Pancreas (tissue), 10 donors: Measurements from ENCODE around the gene DEPDC5. TPM values are rescaled to one million over a fixed set of nuclear protein-coding genes. Genes with fewer than 3 reads are reported as not detected.

ENCODE experiments used
- ATAC-seq, 4 donors: fragments of 200-7000 bp; cut with Tn5 transposase; one replicate each; pipeline versions ENCODE4 v1.8.0 to v1.9.1; 2020; ENCODE audit warnings: mild to moderate bottlenecking in 4 of 4, moderate library complexity in 4 of 4
- DNase-seq, 6 donors: peaks; one replicate each; pipeline ENCODE4 v3.0.0-alpha.2; 2020
- FAIRE-seq: peaks from 2 replicates; lab custom pipeline; 2012; peaks lifted over from hg19 to GRCh38; lab: Jason Lieb, UNC
- H3K27ac ChIP-seq, 4 donors: fragments of 200-600 bp; sonication (generic); 1 replicate in 3 of 4; 2 replicates in 1 of 4; pipeline versions ENCODE4 v1.5.0 to v1.8.0; 2020
- H3K27me3 ChIP-seq, 4 donors: fragments of 200-600 bp; one replicate each; pipeline ENCODE4 v1.8.0; 2021
- H3K36me3 ChIP-seq, 3 donors: fragments of 200-600 bp; sonication (generic) in 1 of 3; one replicate each; pipeline versions ENCODE4 v1.5.0 to v1.8.0; 2020 to 2021
- H3K4me1 ChIP-seq, 3 donors: fragments of 200-600 bp; one replicate each; pipeline ENCODE4 v1.8.0; 2021
- H3K4me3 ChIP-seq, 4 donors: fragments of 200-600 bp; sonication (generic) in 2 of 4; one replicate each; pipeline versions ENCODE4 v1.5.0 to v1.8.0; 2020 to 2021
- H3K9me3 ChIP-seq, 4 donors: fragments of 200-600 bp; one replicate each; pipeline ENCODE4 v1.8.0; 2021
- WGBS, 2 donors: extraction: QIAGEN DNeasy Blood & Tissue Kit; methylation state at CpG; one replicate each; pipeline ENCODE4 v1.1.7; 2013; 5-methylcytosine and 5-hydroxymethylcytosine counted together
- intact Hi-C, 3 donors: fragments of 100-400 bp; cut with DNase I; formaldehyde crosslinking; loops; one replicate each; pipeline versions ENCODE4 v1.11.1 to v1.14.2; 2022
- polyA plus RNA-seq, 2 donors: library from polyadenylated mRNA; stranded (reverse); fragments of 200-250 nt; gene quantifications; one replicate each; pipeline ENCODE4 v1.2.3, GENCODE V29; 2013
- total RNA-seq, 6 donors: library from RNA; stranded (reverse); fragmentation: NEBNext Ultra II Directional in 4 of 6; extraction: Animal tissue kit (Norgen Biotek cat#: 25700) in 4 of 6; gene quantifications; one replicate each; pipeline versions ENCODE4 v1.2.1 to v1.2.4, GENCODE V29; 2021 to 2023
- TF ChIP-seq, protein P1 (sequence below), 4 donors: fragments of 200-600 bp; sonication (generic) in 3 of 4; IDR thresholded peaks; one replicate each; pipeline versions ENCODE4 v1.5.0 to v1.8.0; 2021; ENCODE audit warnings: antibody characterized with exemption in 4 of 4
- donor health status: healthy with polysubstance abuse.
- donor health status: DM: no; HTN: no; CAD: no; lungs with moderate emphysema.
- donor health status: DM: no; HTN: no; CAD: no.
- donor health status: control.
- donor health status: control.
- donor health status: Bipolar disorder and iron deficiency.
- donor health status: DM: yes; HTN: yes; CAD: no.
- donor health status: DM: no; HTN: no; CAD: no.
- donor health status: DM: no; HTN: no; CAD: no.
- donor health status: DM: yes; HTN: yes; CAD: no.

DEPDC5 gene
- total and polyA plus RNA-seq, 8 donors, result 5.9 to 17.2 (median 9.0) TPM

GRCh38 chr22:31917227-31917921 lies 163.6 kb downstream of the DEPDC5 start:
- Histone ChIP-seq H3K36me3 (no peaks in the 10 kb centered on the region), H3K27me3 (no peaks in the 10 kb centered on the region), H3K27ac (no peak overlapping the region), H3K4me3 (no peak overlapping the region), H3K9me3 (no peaks in the 10 kb centered on the region), H3K4me1 (no peaks in the 10 kb centered on the region)
- ATAC-seq (peak in 2 of 4 donors; percentile 39 to 78), FAIRE-seq (no peak), DNase-seq (peak in 1 of 6 donors; percentile 40)
- 67 to 78% methylated on average over 17 of the region's 17 CpGs for WGBS, 2 donors
- intact Hi-C loops, result no loop called here
- TF ChIP-seq, protein P1, sequence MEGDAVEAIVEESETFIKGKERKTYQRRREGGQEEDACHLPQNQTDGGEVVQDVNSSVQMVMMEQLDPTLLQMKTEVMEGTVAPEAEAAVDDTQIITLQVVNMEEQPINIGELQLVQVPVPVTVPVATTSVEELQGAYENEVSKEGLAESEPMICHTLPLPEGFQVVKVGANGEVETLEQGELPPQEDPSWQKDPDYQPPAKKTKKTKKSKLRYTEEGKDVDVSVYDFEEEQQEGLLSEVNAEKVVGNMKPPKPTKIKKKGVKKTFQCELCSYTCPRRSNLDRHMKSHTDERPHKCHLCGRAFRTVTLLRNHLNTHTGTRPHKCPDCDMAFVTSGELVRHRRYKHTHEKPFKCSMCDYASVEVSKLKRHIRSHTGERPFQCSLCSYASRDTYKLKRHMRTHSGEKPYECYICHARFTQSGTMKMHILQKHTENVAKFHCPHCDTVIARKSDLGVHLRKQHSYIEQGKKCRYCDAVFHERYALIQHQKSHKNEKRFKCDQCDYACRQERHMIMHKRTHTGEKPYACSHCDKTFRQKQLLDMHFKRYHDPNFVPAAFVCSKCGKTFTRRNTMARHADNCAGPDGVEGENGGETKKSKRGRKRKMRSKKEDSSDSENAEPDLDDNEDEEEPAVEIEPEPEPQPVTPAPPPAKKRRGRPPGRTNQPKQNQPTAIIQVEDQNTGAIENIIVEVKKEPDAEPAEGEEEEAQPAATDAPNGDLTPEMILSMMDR (IDR thresholded peaks at IDR 0.05), result no peak

DNA sequence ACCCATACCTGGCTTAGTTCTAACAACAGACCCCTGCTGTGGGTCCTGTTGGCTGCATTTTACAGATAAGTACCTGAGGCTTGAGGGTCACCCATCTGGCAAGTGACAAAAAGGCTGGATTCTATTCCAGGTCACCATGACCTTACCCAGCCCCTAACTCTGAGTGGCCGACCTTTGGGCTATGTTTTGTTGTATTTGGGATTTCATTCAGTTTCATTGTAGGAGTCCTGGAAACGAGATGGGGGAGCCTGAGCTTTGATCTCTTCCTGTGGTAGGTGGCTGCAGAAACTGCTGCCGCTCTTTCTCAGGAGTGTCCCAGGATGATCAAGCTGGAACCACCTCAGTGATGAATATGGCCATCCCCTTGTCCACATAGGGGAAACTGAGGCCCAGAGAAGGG lies 165.9 kb downstream of the DEPDC5 start:
- FAIRE-seq (no peak), ATAC-seq (no peak), DNase-seq (no peak)
- H3K9me3 ChIP-seq, result no peaks in the 10 kb centered on the region
- no peaks in the 10 kb centered on the region for H3K36me3 ChIP-seq
- no peak overlapping the region for H3K27ac ChIP-seq
- no peaks in the 10 kb centered on the region for H3K27me3 ChIP-seq
- intact Hi-C loops, result no loop called here
- H3K4me1 ChIP-seq, result no peaks in the 10 kb centered on the region
- WGBS, 2 donors, result 64 to 76% methylated on average over 3 of the region's 3 CpGs
- TF ChIP-seq, protein P1 (IDR thresholded peaks at IDR 0.05), result no peak
- H3K4me3 ChIP-seq, result no peak overlapping the region

- Histone ChIP-seq H3K4me3 (no peak overlapping the region), H3K4me1 (no peaks in the 10 kb centered on the region), H3K27ac (no peak overlapping the region), H3K9me3 (no peaks in the 10 kb centered on the region), H3K27me3 (no peaks in the 10 kb centered on the region), H3K36me3 (no peaks in the 10 kb centered on the region)
- intact Hi-C loops, result no loop called here
- DNase-seq, result no peak
- TF ChIP-seq, protein P1 (IDR thresholded peaks at IDR 0.05), result no peak
- 86 to 87% methylated on average over 3 of the region's 3 CpGs for WGBS, 2 donors
- FAIRE-seq, result no peak
- no peak for ATAC-seq
These were observed 166.5 kb downstream of the DEPDC5 start for GRCh38 chr22:31920306-31920705.

DNA sequence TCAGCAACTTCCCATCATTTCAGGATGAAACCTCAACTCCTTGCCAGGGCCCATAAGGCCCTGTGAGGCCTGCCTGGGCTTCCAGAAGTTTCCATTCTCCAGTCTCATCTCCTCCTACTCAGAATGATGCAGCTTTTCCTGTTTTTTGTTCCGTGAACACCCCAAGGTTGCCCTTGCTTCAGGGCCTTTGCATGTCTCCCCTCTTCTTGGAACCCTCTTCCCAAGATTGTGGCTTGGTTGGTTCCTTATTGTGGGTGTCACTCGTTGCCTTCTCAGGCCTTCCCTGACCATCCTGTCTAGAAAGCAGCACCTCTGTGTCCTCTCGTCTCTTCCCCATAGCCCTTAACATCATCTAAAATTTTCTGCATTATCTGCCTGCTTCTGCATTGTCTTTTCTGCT lies 167.3 kb downstream of the DEPDC5 start:
- Histone ChIP-seq H3K4me1 (no peaks in the 10 kb centered on the region), H3K4me3 (no peak overlapping the region), H3K27ac (no peak overlapping the region), H3K27me3 (no peaks in the 10 kb centered on the region), H3K9me3 (no peaks in the 10 kb centered on the region), H3K36me3 (no peaks in the 10 kb centered on the region)
- TF ChIP-seq, protein P1 (IDR thresholded peaks at IDR 0.05), result no peak
- intact Hi-C loops, result no loop called here
- FAIRE-seq (no peak), DNase-seq (no peak), ATAC-seq (no peak)
- WGBS, 2 donors, result 74 to 77% methylated on average over 3 of the region's 3 CpGs

DNA sequence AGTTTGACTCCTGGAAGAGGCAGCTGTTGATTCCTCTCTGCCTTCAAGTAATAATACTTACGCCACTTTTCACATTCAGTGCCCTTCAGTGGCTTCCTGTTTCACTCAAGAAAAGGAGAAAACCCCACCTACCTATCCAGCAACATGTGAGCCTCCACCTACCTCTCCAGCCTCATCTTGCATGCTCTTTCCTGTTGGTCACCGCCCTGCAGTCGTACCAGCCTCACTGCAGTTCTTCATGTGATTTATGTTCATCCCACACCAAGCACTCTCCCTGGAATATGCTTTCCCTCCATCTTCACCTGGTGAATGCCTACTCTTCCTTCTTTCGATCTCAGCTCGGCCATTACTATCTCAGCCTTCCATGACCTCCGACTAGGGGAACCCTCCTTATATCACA lies 168.7 kb downstream of the DEPDC5 start:
- Histone ChIP-seq H3K27me3 (no peaks in the 10 kb centered on the region), H3K9me3 (no peaks in the 10 kb centered on the region), H3K4me3 (no peak overlapping the region), H3K27ac (peak overlapping the region in 1 of 4 donors; percentile 46), H3K36me3 (no peaks in the 10 kb centered on the region), H3K4me1 (no peaks in the 10 kb centered on the region)
- intact Hi-C loops, result no loop called here
- DNase-seq, result no peak
- TF ChIP-seq, protein P1 (IDR thresholded peaks at IDR 0.05), result no peak
- 79 to 84% methylated on average over 6 of the region's 6 CpGs for WGBS, 2 donors
- no peak for ATAC-seq
- FAIRE-seq, result no peak
